GM12892 (cell line): ENCODE data around the gene FSTL5.

Experiments
- DNase-seq: peaks from one replicate; pipeline ENCODE4 v3.0.0; 2011; ENCODE audit not compliant: insufficient read length
- FAIRE-seq: peaks from 2 replicates; lab custom pipeline; 2011; peaks lifted over from hg19 to GRCh38; lab: Jason Lieb, UNC
- POLR2A ChIP-seq: IDR thresholded peaks from 2 replicates; pipeline ENCODE4 v1.6.1; 2011; ENCODE audit warnings: low read depth, low read length, control low read depth
- POLR2AphosphoS5 ChIP-seq: IDR thresholded peaks from 2 replicates; pipeline ENCODE4 v1.6.1; 2011; ENCODE audit warnings: low read depth, low read length, control low read depth
- TAF1 ChIP-seq: IDR thresholded peaks from 2 replicates; pipeline ENCODE4 v1.6.1; 2011; ENCODE audit warnings: low read depth, mild to moderate bottlenecking, control low read depth, low read length, borderline replicate concordance

Gene FSTL5

DNA sequence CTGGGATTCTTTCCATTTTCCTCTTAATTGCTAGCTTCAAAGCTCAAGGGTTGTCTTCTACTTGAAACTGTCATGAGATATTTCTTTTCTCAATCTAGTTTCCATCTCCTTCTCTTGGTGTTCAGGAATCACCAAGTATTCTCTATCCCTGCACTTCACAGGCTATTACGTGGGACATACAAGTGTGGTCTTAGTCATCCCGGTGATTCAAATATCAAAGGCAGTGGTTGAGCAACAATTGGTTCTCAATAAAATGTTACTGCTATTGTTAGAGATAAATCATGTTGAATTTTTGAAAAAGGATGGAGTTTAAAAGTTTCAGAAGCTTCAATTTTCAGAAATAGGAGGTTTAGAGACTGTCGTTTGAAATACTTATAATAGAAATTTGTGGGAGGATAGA lies 812.9 kb downstream of the FSTL5 start:
- no peak for TF ChIP-seq POLR2A
- TF ChIP-seq TAF1: no peak
- no peak for TF ChIP-seq POLR2AphosphoS5
- FAIRE-seq: no peak
- DNase-seq: no peak

DNA sequence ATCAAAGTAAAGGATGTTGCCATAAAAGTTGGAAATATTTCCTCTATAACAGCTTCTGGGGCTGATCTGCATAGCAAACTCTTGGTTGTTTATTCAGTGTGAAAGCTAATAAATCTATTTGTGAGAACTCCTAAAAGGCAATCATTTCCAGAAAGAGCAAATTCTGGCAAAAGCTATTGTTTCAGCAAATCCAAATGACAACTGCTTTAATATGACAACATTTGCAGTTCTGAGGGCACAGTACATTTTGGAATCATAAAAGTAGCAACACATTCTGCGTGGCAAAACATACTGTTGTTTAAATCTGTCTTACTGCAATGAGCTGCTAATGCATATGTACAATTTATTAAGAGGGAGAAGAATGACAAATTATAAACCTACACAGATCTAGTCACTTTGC lies 818.1 kb downstream of the FSTL5 start:
- no peak for DNase-seq
- no peak for FAIRE-seq
- no peak for TF ChIP-seq POLR2A
- no peak for TF ChIP-seq TAF1
- no peak for TF ChIP-seq POLR2AphosphoS5

DNA sequence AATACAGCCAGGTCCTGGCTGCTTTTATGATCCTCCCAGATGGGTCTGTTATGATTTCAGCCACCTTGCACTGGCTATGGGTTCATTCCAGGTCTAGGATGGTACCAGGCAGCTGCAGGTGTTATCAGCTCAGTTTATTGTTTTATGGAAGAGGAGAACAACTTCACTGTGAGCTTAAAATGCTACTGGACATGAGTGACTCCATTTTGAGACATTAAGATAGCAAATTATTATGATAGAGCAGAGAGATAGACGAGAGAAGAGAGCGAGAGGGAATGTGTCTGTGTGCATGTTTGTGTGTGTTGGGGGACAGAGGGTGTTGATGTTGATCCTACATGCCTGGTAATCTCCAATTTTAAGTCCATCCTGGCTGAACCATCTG lies 820.2 kb downstream of the FSTL5 start:
- no peak for TF ChIP-seq POLR2AphosphoS5
- no peak for TF ChIP-seq POLR2A
- TF ChIP-seq TAF1: no peak
- FAIRE-seq (no peak), DNase-seq (no peak)

DNA sequence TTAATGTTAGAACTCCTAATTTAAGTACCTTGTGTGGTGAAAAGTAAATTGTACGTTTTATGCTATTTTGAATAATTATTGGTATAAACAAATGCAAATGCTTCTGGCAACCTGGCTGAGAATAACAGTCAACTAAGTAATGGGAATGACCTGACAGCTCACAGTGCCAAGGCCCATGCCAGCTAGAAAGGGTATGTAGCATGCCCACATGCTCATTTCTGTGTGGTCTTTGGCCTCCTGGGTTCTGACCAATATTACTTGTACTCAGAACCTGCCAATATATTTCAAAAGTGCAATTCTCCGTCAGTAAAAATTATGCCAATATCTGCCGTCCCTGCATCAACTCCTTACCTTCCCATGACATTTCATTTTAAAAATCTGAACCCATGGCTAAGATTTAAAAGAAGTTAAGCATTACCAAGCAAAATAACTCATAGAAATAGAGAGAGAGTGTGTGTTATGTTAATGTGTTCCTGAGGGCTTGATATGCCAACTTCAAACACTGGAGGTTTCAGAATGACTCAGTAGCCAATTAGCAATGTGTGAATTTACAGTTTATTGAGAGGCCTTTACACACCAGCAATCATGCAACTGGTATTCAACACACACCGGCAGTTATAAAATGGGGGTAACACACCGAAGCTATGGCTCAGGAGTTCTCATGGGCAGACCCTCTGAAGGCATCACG lies 820.8 kb downstream of the FSTL5 start:
- DNase-seq (no peak), FAIRE-seq (no peak)
- no peak for TF ChIP-seq TAF1
- TF ChIP-seq POLR2AphosphoS5: no peak
- TF ChIP-seq POLR2A: no peak

DNA sequence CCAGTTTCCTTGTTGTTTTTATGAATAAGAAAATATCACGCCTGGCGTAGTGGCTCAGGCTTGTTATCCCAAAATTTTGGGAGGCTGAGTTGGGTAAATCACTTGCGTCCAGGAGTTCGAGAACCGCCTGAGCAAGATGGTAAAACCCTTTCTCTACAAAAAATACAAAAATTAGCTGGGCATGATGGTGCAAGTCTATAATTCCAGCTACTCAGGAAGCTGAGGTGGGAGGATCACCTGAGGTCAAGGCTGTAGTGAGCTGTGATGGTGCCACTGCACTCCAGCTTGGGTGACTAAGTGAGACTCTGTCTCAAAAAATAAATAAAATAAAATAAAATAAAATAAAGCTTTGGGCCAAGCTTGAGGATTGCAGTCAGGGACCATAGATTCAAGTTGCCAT lies 827.2 kb downstream of the FSTL5 start:
- FAIRE-seq (no peak), DNase-seq (no peak)
- TF ChIP-seq POLR2A (no peak), POLR2AphosphoS5 (no peak), TAF1 (no peak)

DNA sequence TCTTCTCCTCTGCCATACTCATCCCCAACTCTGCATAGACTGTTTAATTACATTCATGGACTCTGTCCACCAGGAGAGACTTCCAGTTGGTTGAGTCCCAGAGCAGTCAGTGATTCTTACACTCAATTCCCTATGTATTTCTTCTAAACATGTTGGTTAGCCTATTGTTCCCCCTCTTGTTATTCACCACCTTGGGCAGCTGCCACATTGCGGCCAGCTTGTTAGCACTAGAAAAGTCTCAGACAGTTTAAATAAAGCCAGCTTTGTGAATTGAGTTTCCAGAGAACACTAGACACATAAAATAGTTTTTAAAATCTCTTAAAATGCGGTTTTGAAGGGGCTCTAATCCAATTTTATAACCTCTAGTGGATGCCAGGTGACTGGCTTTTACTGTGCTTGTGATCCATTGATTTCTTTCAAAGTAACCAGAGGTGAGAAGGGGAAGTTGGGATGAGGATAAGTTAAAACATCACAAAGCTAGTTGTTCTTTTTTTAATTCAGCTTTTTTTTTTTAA lies 827.7 kb downstream of the FSTL5 start:
- FAIRE-seq (no peak), DNase-seq (no peak)
- TF ChIP-seq POLR2A: no peak
- TF ChIP-seq TAF1: no peak
- TF ChIP-seq POLR2AphosphoS5: no peak
